Measurements from ENCODE around the gene SERPINB7. TPM values are rescaled to one million over a fixed set of nuclear protein-coding genes. Genes with fewer than 3 reads are reported as not detected.

The SERPINB7 gene
- total and polyA plus RNA-seq, 11 donors: 1.4 TPM; not detected in 10

- Histone ChIP-seq H3K36me3 (no peaks in the 10 kb centered on the region), H3K4me1 (no peaks in the 10 kb centered on the region), H3K27me3 (no peaks in the 10 kb centered on the region), H3K27ac (no peak overlapping the region), H3K4me3 (no peak overlapping the region), H3K9me3 (no peaks in the 10 kb centered on the region)
- WGBS, 4 donors: 45 to 78% (median 50%) methylated on average over 1 of the region's 1 CpG
- intact Hi-C loops (cut with DNase I): no loop called here
- TF ChIP-seq, protein P1, sequence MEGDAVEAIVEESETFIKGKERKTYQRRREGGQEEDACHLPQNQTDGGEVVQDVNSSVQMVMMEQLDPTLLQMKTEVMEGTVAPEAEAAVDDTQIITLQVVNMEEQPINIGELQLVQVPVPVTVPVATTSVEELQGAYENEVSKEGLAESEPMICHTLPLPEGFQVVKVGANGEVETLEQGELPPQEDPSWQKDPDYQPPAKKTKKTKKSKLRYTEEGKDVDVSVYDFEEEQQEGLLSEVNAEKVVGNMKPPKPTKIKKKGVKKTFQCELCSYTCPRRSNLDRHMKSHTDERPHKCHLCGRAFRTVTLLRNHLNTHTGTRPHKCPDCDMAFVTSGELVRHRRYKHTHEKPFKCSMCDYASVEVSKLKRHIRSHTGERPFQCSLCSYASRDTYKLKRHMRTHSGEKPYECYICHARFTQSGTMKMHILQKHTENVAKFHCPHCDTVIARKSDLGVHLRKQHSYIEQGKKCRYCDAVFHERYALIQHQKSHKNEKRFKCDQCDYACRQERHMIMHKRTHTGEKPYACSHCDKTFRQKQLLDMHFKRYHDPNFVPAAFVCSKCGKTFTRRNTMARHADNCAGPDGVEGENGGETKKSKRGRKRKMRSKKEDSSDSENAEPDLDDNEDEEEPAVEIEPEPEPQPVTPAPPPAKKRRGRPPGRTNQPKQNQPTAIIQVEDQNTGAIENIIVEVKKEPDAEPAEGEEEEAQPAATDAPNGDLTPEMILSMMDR (IDR thresholded peaks at IDR 0.05): no peak
- no peak for TF ChIP-seq POLR2A (IDR thresholded peaks at IDR 0.05)
- ATAC-seq (no peak), DNase-seq (no peak)
These were observed 4.2 kb downstream of the SERPINB7 start for GRCh38 chr18:63779386-63779785.

DNA sequence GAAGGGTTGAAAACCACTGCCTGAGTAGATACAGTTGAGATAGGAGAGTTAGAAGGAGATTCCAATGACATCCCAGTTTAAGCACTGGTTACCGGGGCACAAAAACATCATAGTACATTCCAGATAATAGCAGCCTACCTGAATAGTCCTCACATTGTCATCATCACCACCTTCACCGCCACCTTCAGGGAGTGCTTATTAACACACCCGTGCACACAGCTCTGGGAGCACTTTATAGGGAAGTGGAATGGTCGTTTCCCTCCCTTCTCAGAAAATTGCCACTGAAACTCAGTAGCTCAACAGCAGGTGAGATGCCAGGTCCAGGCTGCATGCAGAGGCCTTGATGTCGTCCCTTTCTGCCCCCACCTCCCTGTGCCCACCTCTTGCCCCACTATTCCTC is 8.2 kb downstream of the SERPINB7 start:
- peaks cover 0 to 2% (median 0%) of the 10 kb centered on the region in 12 donors for H3K4me1 ChIP-seq
- 52 to 63% (median 62%) methylated on average over 5 of the region's 5 CpGs for WGBS, 4 donors
- intact Hi-C loops (cut with DNase I): no loop called here
- no peaks in the 10 kb centered on the region for H3K9me3 ChIP-seq
- no peak overlapping the region for H3K4me3 ChIP-seq
- ATAC-seq (no peak), DNase-seq (no peak)
- TF ChIP-seq, protein P1 (IDR thresholded peaks at IDR 0.05): no peak
- no peak for TF ChIP-seq POLR2A (IDR thresholded peaks at IDR 0.05)
- no peaks in the 10 kb centered on the region for H3K36me3 ChIP-seq
- no peaks in the 10 kb centered on the region for H3K27me3 ChIP-seq
- no peak overlapping the region for H3K27ac ChIP-seq

DNA sequence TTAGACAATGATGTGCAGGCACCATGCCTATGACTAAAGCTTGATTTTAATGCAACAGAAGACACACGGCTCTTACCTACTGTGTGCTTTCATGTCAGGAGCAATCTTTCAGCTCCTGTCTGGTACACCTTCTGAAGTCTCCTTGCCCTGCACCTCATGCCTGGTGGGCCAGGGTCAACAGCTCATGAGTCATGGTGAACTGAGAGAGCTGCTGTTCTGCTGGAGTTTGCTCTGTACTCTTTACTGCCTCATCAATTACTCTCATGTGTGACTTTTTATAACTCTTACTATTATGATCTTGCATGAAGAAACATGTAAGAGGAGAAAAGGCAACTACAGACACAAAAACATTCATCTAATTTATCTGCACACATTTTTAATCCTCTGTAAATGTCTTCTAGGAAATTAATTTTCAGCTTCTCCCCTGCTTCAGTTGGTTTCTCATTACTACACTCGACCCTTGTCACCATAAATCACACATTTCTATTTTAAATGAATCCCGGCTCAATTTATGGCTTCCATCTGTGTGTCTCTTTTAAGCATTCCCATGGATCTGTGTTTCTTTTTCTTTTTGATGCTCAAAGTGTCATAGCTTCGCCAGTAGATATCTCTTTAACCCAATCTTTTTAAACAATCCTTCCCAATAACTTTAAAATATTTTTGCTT is 9.7 kb downstream of the SERPINB7 start:
- H3K4me3 ChIP-seq: no peak overlapping the region

DNA sequence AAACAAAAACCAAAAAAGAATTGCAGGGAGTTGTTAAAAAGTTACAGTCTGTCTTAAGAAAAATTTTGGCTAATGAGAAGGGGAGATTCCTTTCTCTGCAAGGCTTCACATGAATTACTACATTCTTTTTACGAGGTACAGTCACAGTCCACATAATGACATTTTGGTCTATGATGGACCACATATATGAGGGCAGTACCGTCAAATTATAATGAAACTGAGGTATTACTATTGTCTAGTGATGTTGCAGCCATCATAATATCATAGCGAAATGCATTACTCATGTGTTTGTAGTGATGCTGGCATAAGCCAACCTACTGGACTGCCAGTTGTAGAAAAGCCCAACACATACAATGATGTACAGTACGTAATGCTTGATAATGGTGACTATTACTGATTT is 12.5 kb downstream of the SERPINB7 start:
- 71 to 89% (median 88%) methylated on average over 4 of the region's 4 CpGs for WGBS, 4 donors
- no peak for DNase-seq
- no peaks in the 10 kb centered on the region for H3K36me3 ChIP-seq
- H3K4me1 ChIP-seq: peaks cover 0 to 7% (median 0%) of the 10 kb centered on the region in 12 donors
- H3K4me3 ChIP-seq: no peak overlapping the region
- TF ChIP-seq POLR2A (IDR thresholded peaks at IDR 0.05): no peak
- TF ChIP-seq, protein P1 (IDR thresholded peaks at IDR 0.05): no peak
- no peak overlapping the region for H3K27ac ChIP-seq
- H3K9me3 ChIP-seq: no peaks in the 10 kb centered on the region
- H3K27me3 ChIP-seq: no peaks in the 10 kb centered on the region
- ATAC-seq: no peak
- intact Hi-C loops (cut with DNase I): no loop called here

More for the DNA sequence above, 9.7 kb downstream of the SERPINB7 start:
- Histone ChIP-seq H3K4me1 (peaks cover 0 to 7% (median 0%) of the 10 kb centered on the region in 12 donors), H3K27me3 (no peaks in the 10 kb centered on the region), H3K36me3 (no peaks in the 10 kb centered on the region), H3K27ac (no peak overlapping the region), H3K9me3 (no peaks in the 10 kb centered on the region)
- intact Hi-C loops (cut with DNase I): no loop called here
- ATAC-seq: no peak
- no peak for TF ChIP-seq POLR2A (IDR thresholded peaks at IDR 0.05)
- TF ChIP-seq, protein P1 (IDR thresholded peaks at IDR 0.05): no peak
- WGBS, 4 donors: 62 to 79% (median 65%) methylated on average over 4 of the region's 4 CpGs
- no peak for DNase-seq
